Activated T-cell treated with anti-CD3 and anti-CD28 coated beads, Interleukin-2, amount 50 U/mL, for 48 hours (primary cell): Measurements from ENCODE around the gene RFLNA.
A peak's percentile ranks its signal among the peaks of the same experiment; 100 is the strongest.

Experiments used
- DNase-seq, 2 experiments: peaks; one replicate each; pipeline ENCODE4 v3.0.0-alpha.2; 2020

Gene RFLNA

DNA sequence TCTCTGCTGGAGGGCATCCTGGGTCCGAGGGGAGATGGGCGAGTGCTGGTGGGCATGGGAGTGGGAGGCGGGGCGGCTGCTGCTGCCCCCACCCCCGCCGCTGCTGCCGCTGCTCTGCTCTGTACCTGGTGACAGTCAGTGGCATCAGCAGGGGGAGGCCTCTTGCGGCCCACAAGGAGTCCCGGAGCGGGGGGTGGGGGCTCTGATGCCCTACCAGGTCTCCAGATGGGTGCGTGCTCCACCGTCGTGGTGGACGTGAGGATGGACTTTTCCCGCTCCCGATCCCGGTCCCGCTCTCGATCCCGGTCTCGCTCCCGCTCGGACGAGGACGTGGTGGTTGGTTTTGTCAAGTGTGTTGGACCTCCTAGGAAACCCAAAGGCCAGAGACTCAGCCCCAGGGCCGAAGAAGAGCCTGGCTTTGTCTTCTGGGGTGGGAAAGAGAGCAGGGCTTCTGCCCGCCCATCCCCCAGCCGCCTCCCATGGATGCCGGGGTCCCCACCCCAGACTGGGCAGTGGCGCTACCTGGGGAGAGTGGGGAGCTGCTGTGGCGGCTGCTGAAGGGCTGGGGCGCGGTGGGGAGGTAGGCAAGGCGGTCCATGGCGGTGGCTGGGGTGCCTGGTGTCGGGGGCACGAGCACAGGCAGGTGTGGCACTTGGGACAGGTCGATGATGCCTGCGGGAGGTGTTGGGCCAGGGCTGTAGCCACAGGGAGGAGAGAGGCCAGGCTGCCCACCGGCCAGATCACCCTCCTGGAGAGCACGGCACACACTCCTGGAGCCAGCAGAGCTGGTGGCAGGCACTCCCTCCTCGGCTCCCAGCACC is 45.4 kb downstream of the RFLNA start:
- no peak for DNase-seq

DNA sequence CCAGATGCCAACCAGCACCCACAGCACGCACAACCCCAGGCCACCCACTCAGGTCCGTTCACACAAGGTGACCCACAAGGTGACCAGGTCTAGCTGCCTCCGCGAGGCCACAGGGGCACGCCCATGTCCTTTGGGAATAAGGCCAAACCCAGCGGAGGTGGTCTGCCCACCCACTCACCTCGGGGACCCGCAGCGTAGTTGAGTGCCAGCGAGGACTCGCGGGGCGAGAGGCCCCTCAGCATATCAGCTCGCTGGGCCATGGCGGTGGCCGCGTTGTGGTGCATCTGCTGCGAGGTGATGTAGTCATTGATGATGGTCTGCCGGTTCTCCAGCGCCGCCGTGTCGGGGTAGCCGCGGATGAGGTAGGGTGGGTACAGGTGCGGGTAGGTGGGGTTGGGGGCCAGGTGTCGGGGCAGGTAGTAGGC is 46.8 kb downstream of the RFLNA start:
- DNase-seq, result no peak

DNA sequence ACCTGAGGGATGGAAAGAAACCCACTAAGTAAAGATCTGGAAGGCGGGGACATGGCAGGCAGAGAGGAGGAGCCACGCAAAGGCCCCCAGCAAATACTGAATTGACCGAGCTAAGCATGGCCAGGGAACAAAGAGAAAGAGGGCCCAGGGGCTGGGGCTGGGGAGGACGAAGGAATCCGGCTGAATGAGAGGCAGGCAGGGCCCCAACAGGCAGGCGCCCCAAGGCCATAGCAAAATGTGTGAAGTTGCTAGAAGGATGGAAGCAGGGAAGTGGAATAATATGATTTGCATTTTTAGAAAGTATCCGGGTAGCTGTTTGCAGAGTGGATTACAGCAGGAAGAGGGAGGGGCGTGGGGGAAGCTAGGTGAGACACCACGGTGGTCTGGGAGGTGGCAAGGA is 49.1 kb downstream of the RFLNA start:
- DNase-seq, result no peak

DNA sequence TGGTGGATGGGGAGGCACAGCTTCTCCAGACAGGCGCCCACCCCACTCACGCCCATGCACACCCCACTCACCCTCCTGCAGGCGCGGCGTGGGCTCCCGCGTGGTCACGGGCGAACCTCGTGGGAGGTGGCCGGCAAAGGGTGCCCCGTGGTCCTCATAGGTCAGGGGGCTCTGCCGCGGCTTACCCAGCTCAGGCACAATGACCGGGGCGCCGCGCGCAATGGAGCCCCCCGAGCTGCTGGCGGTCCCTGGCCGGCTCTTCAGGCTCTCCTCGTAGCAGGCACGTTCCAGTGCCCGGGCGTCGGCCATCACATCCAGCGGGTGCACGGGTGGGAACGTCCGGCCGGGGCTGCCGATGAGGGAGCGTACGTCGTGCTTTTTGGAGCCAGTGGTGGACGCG is 49.6 kb downstream of the RFLNA start:
- DNase-seq, result no peak

DNA sequence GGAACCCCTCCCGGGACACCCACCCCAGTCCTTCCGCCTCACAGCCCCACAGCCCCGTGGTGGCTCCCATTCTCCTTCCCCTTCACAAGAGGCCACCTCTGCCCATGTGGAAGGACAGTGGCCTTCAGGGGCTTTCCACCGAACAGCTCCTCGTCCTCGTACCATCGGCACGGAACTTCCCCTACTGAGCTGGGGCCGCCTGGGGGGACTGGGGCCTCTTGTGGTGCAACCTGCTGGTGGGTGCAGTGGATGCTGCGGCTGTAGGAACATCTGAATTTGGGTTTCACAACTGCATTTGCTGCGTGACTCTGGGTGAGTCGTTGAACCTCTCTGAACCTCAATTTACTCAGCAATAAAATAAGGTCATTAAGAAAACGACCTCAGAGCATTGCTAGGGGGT is 50.9 kb downstream of the RFLNA start:
- no peak for DNase-seq

DNA sequence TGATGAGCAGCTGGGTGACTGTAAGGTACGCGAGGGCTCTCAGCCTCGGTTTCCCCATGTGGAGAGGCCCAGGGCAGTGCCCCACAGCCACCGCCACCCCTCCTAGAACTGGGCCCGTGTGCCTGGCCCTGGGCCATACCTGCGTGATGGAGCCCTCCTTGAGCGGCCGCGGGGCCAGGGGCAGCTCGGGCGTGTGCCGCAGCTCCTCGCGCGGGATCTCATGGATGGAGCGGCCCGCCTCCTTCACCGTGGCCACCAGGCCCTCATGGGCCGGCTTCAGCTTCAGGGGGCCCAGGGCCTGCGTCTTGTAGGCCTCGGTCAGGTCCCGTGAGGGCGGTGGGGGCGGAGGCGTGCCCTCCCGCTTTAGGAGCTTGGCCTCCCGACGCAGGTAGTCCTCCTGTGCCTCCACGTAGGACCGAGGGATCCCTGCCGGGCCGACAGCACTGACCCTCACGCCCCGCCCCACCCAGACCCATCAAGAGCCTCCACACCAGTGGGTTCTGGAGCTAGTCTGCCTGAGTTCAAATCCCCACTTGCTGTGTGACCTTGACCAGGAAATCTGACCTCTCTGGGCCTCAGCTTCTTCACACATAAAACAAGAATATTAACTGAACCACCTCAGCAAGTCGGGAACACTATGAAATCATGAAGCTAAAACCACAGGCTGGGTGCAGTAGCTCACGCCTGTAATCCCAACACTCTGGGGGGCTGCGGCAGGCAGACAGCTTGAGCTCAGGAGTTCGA is 51.7 kb downstream of the RFLNA start:
- DNase-seq, result no peak

DNA sequence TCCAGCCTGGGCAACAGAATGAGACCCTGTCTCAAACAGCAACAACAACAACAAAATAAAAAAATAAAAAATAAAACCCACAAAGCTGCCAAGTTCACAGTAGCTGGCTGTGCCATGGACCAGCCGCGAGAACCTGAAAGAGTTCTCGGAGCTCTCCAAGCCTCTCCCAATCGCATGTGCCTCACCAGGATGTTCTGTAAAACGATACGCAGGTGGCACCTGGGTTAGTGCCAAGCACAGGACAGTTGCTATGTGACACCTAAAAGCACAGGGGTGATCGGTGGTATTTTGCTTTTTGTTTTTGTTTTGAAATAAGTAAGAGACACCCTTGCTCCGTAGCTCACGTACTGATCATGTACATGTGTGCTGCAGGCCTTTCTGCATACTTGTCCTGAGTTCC is 52.4 kb downstream of the RFLNA start:
- DNase-seq, result no peak

DNA sequence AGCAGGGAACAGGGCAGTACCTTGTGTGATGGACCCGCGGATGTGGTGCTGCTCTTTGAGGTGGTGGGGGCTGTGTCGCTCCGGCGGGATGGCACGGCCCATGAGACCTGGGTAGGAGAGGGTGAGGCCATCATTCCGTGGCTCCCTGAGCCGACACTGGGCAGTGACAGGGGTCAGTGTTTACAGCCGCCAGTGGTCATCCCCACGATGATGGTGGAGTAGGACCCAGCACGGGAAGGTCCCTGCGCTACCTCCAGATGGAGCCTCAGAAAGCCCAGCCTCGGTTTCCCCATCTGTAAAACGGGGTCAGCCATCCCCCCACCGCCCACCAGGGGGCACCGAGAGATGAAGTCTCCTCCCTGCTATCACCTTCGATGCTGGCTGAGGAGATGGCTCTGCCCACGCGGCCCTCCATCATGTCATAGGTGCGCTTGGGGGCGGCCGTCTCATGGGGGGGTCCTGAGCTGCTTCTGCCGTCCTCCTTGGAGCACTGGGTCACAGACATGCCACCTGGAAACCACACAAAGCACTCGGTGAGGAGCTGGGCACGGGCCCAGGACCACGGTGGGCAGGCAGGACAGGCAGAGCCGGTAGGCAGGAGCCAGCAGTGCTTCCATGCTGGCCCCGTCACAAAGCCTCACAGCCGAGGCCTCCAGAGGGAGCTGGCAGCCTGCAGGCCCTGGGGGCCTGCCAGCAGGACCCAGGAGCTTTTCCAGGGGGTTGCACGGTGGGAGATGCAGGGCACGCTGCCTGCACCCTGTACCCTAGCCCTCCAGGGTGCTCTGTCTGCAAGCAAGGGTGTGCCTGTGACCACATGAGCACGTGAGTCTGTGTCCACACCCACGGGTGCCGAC is 53.1 kb downstream of the RFLNA start:
- peak; percentile 41 to 45 for DNase-seq

DNA sequence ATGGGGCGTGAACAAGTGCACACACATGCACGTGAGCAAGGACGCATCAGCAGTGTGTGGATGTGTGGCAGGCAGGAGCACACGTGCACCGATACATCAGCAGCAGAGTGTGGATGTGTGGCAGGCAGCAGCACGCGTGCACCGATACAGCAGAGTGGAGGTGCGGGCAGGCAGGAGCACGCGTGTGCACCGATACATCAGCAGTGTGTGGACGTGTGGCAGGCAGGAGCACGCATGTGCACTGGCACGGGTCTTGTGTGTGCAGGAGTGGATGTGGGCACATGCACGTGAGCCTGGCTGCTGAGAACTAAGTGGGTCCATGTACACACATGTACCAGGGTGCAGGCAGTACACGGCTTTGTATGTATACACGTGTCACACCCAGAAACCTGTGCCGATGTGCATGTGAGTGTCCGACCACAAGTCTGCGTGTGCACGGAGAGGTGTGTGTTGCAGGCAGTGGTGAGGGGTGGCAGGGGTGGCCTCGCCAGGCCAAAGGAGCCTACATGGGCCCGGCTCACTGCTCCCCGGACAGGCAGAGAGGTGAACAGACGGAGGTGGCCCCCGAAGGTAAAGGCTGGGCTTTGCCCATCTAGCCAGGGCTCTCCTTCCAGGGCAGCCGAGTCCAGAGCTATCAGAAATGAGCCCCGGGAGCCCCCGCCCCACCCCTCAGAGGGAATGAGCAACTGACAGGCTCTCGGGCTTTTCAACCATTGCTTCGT is 53.9 kb downstream of the RFLNA start:
- no peak for DNase-seq

DNA sequence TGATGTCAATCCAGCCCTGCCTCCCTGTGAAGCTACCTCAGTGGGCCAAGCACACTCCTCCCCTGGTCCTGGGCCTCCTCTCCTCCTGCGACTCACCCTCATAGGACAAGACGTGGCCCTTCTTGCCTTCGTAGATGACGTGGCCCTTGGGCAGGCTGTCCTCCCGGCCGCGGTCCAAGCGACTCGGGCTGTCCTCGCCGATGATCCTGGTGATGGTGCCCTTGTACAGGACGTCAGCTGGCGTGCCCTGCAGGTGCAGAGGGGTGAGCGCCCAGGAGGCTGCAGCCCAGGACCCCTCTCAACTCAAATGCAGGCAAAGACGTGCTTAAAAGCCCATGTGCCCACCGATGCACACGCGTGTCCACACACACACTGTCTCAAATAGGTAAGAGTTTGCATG is 55.6 kb downstream of the RFLNA start:
- DNase-seq, result no peak

DNA sequence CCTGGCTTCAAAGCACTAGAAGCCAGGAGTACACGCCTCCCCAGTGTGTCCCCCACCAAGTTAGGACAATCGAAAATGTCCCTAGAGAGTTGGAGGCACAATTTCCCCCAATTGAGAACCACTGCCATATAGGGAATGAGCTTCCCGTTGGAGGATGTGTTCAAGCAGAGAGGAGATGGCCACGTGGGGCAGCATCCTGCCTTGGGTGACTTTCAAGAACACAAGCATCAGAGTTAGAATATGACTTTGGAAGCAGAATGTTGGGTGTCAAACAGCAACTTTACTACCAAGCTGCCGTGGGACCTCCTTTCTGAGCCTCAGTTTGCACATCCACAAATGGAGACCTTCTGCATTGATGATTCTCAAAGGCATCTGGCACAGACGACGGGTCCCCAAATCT is 56.5 kb downstream of the RFLNA start:
- no peak for DNase-seq

DNA sequence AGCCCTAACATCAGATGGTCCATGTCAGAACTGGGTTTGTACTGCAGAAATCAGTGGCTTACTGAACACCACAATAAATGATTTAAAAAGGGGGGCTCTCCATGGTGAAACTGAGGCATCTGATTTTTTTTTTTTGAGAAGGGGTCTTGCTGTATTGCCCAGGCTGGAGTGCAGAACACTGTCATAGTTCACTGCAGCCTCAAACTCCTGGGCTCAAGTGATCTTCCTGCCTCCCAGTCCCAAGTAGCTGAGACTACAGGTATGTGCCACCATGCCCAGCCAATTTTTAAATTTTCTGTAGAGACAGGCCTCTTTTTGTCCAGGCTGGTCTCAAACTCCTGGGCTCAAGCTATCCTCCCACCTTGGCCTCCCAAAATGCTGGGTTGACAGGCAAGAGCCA is 57.4 kb downstream of the RFLNA start:
- no peak for DNase-seq

DNA sequence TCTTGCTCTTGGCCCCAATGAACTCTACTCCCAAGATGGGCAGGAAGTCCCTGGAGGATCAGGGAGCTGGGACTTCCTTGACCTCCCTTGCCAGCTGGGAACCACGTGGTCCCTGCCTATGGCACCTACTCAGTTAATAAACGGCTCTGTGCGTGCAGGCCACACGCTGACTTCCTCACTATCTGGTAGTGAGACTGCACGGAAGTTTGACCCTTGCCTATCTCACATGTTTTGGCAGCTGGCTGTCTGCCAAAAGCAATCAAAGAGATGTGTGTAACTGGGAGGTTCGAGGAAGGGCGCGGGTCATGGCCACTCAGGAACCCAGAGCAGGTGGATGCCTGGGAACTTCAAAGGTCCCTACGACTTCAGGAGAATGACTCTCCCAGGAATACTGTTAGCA is 57.9 kb downstream of the RFLNA start:
- DNase-seq, result no peak

DNA sequence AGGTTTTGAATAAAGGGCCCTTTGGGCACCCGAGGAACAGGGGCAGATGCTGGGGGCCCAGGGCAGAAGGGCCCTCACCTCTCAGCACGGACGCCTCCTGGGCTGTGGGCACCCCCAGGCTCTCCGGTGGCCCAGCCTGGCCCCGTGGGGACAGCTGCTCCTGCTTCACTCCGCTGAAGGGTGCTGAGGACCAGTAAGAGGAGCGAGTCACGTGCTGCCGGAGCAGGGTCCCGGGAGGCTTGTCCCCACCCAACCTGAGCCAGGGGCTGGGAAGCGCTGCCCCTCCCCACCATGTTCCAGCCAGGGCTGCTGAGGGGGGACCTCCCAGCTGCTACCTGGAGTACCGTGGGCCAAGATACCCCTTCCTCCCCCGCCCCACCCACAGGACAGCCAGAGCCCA is 59.5 kb downstream of the RFLNA start:
- DNase-seq, result no peak

DNA sequence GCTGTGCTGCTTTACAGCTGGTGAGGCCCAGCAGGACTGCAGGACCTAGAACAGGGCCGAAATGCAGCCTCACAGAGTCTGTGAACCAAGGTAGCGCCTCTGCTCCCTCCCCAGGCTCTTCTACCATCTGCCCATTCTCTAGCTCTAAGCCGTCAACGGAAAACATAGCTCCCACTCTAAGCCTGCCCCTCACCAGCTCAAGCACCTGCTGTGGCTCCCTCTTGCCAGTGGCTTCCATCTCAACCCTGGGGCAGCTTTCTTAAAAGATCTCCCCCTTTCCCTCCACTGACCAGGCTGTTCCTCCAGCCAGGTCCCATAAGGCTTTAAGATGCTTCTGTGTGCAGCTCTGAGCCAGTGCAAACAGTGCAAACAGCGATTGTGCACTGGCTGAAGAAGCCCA is 61.3 kb downstream of the RFLNA start:
- no peak for DNase-seq

DNA sequence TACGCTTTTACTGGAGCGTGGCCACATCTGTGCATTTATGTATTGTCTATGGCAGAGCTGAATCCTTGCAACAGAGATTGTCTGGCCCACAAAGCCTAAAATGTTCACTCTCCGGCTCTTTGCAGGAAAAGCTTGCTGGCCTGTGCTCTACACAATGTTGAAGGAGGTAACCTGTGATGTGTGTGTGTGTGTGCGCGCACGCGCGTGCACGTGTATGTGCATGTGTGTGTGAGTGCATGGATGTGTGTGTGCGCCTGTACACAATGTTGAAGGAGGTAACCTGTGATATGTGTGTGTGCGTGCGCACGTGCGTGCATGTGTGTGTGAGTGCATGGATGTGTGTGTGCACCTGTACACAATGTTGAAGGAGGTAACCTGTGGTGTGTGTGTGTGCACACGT is 62.7 kb downstream of the RFLNA start:
- DNase-seq, result no peak

DNA sequence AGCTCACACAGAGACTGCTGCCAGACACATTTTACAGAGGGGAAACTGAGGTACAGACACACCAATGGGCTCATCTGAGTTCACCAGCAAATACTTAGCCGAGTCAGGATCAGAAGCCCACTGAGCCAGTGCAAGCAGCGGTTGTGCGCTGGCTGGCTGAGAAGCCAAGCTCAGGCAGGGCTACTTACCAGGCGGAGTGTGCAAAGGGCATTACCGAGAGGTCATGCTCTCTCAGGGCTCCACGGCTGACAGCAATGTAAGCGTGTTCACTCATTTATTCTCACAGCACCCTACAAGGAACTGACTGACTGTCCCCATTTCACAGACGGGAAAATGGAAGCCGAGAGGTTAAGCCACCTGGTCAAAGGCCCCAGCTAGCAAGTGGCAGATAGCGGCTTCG is 63.7 kb downstream of the RFLNA start:
- DNase-seq, result no peak

DNA sequence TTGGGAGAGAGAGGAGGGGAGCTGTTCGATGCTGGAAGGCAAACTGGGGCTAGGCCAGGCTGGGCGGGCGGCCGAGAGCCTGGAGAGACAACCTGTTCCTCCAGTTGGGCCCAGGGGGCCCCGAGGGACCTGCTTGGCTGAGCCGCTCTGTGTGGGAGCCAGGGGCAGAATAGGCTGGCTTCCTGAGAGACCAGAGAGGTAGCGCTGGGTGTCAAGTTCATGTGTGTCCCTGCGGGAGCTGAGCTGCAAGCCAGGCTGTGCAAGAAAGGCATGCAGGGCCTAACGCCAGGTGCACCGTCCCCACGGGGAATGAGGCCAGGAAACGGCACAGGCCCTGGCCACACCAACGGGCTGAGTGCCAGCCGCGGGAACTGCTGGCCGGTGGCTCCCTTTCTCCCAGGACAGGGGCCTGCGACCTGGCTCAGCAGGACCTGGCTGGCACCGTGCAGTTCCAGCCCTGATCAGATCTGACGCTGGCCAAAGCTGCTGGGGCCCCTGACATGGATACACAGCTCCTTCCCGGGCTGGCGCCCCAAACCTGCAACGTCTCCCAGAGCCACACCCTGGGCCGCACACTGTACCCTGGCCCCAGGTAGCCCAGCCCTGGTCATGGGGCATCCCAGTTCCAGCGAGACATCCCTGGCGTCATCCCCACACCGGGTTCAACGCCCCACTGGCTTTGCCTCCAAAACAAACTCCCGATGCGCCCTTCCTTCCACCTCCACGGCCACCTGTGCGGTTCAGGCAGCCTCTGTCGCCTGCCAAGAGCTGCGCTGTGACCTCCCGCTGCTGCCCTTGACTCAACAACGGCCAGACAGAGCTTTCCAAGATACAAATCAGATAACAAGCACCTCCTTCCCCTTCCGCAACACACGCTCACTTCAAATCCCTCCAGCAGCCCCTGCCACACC is 65.0 kb downstream of the RFLNA start:
- no peak for DNase-seq

DNA sequence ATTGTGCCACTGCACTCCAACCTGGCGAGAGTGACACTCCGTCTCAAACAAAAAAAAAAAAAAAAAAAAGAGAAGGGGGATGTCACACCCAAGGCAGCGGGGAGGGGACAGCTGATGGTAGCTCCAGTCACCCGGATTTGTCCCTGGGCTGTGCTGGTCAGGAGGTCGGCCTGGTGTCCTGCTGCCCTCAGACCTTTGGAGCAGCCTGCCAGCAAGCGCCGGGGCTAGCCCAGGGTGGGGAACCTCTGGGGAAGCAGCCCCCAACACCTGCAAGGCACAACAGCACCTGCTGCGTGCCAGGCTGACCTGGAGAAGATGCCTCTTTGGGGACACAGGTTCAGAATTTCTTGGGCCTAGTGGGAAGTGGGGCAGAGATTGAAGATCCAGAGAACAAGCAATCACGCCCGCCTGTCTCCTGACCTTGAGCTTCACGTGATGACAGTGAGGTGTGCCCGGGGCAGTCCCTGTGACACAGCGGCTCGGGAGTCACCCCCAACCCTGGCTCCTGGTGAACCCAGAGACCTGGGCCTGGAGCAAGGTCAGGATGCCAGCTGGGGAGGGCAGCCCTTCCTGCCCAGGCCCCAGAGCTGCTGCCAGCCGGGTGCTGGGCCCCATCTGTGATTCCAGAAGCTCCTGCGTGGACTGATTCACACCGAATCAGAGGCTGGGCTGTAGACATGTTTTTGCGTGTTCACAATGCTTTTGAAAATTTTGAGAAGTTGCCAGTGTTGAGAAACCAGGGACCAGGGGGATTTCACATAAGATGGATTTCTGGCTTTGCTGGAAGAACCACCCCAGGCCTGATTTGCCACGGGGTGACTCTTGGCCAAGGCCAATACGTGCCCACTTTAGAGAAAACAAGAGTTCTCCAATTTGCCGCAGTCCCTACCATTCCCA is 66.4 kb downstream of the RFLNA start:
- no peak for DNase-seq

DNA sequence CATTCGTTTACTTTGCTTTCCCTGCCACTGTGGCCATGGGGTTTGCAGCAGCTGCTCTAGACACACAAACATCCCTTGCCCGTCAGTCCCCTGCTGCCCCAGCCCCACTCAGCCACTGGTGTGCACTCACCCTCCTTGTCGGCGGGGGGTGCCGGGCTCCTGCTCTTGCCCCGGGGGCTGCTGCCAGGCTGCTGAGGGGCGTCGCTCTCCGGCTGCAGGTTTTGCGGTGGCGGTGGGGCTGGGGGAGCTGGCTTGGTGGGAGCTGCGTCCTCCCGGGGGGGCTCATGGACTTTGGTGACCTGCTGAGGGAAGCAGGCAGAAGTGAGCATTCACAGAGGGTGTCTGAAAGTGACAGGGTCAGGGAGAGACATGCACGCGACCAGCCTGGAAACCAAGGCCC is 67.1 kb downstream of the RFLNA start:
- DNase-seq, result no peak
